Mucosa of rectum (tissue), 2 donors: Measurements from ENCODE around the gene RAB27B.
"Not testable (repeated sequence)": the region's sequence is repeated elsewhere in the genome, so short reads cannot be mapped to it uniquely, and the experiment has no call there.

Source experiments
- H3K27ac ChIP-seq, 2 donors: one replicate each; pipeline ENCODE4 v1.7.0; 2013; ENCODE audit warnings: inconsistent platforms in 2 of 2, low read depth in 2 of 2, low read length in 2 of 2
- H3K27me3 ChIP-seq, 2 donors: one replicate each; pipeline ENCODE4 v1.7.0; 2013; ENCODE audit warnings: low read length in 2 of 2; ENCODE audit not compliant: control insufficient read depth in 2 of 2, insufficient read depth in 2 of 2
- H3K36me3 ChIP-seq, 2 donors: one replicate each; pipeline ENCODE4 v1.7.0; 2013; ENCODE audit warnings: low read length in 2 of 2; ENCODE audit not compliant: control insufficient read depth in 2 of 2, insufficient read depth in 2 of 2
- H3K4me1 ChIP-seq, 2 donors: one replicate each; pipeline ENCODE4 v1.7.0; 2013; ENCODE audit warnings: low read length in 2 of 2, mild to moderate bottlenecking in 1 of 2; ENCODE audit not compliant: control insufficient read depth in 2 of 2, insufficient read depth in 2 of 2
- H3K4me3 ChIP-seq, 2 donors: one replicate each; pipeline ENCODE4 v1.7.0; 2013; ENCODE audit warnings: low read length in 2 of 2
- H3K9ac ChIP-seq, 2 donors: one replicate each; pipeline ENCODE4 v1.7.0; 2013; ENCODE audit warnings: low read length in 2 of 2, low read depth in 1 of 2, mild to moderate bottlenecking in 1 of 2
- H3K9me3 ChIP-seq, 2 donors: one replicate each; pipeline ENCODE4 v1.7.0; 2013; ENCODE audit warnings: low read length in 2 of 2; ENCODE audit not compliant: control insufficient read depth in 2 of 2
- donor health status: healthy.
- donor health status: Normal muscosa, but diverticular disease.

The RAB27B gene

GRCh38 chr18:54830866-54831265 is 2.6 kb downstream of the RAB27B start:
- H3K27ac ChIP-seq = no peak overlapping the region
- H3K4me1 ChIP-seq = peaks cover 0 to 9% of the 10 kb centered on the region in 2 donors
- no peaks in the 10 kb centered on the region for H3K36me3 ChIP-seq
- H3K9ac ChIP-seq = no peak overlapping the region
- no peaks in the 10 kb centered on the region for H3K27me3 ChIP-seq
- H3K4me3 ChIP-seq = no peak overlapping the region
- no peaks in the 10 kb centered on the region for H3K9me3 ChIP-seq

DNA sequence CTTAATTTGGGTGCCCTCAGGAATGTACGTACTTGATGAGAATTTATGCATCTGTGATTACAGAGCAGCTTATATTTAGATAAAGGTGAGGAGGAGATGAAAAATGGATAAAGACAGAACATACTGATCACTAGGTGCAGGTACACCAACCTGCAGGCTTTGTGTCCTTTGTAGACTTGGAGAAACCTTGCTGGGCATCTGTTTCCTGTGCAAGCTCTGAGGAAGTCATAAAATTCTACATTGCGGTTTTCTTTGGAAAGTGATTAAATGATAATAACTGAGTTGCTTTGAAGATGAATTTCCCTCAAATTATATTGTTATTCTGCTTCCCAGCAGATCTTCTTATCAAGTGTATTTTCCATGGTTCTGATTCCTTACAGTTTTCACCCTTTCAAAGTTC is 7.7 kb downstream of the RAB27B start:
- H3K4me1 ChIP-seq = no peaks in the 10 kb centered on the region

GRCh38 chr18:54843314-54843713 is 15.0 kb downstream of the RAB27B start:
- Histone ChIP-seq H3K27me3 (no peaks in the 10 kb centered on the region), H3K36me3 (no peaks in the 10 kb centered on the region)

More for the DNA sequence above, 7.7 kb downstream of the RAB27B start:
- no peaks in the 10 kb centered on the region for H3K27me3 ChIP-seq
- H3K9me3 ChIP-seq = no peaks in the 10 kb centered on the region
- H3K27ac ChIP-seq = no peak overlapping the region
- H3K4me3 ChIP-seq = no peak overlapping the region
- H3K36me3 ChIP-seq = no peaks in the 10 kb centered on the region
- H3K9ac ChIP-seq = no peak overlapping the region

GRCh38 chr18:54845787-54846186 is 17.5 kb downstream of the RAB27B start:
- Histone ChIP-seq H3K27ac (no peak overlapping the region), H3K9ac (no peak overlapping the region), H3K27me3 (no peaks in the 10 kb centered on the region), H3K36me3 (no peaks in the 10 kb centered on the region), H3K4me1 (no peaks in the 10 kb centered on the region), H3K4me3 (no peak overlapping the region), H3K9me3 (no peaks in the 10 kb centered on the region)

More at GRCh38 chr18:54843314-54843713, 15.0 kb downstream of the RAB27B start:
- Histone ChIP-seq H3K4me1 (no peaks in the 10 kb centered on the region), H3K9ac (no peak overlapping the region), H3K9me3 (no peaks in the 10 kb centered on the region), H3K27ac (no peak overlapping the region), H3K4me3 (no peak overlapping the region)

GRCh38 chr18:54848121-54848520 is 19.8 kb downstream of the RAB27B start:
- no peak overlapping the region for H3K9ac ChIP-seq

GRCh38 chr18:54849683-54850082 is 21.4 kb downstream of the RAB27B start:
- Histone ChIP-seq H3K4me1 (no peaks in the 10 kb centered on the region), H3K27ac (no peak overlapping the region), H3K27me3 (no peaks in the 10 kb centered on the region), H3K4me3 (no peak overlapping the region), H3K9me3 (no peaks in the 10 kb centered on the region), H3K36me3 (no peaks in the 10 kb centered on the region), H3K9ac (no peak overlapping the region)

More at GRCh38 chr18:54848121-54848520, 19.8 kb downstream of the RAB27B start:
- no peaks in the 10 kb centered on the region for H3K27me3 ChIP-seq
- no peaks in the 10 kb centered on the region for H3K4me1 ChIP-seq
- no peaks in the 10 kb centered on the region for H3K36me3 ChIP-seq
- H3K9me3 ChIP-seq = no peaks in the 10 kb centered on the region
- no peak overlapping the region for H3K27ac ChIP-seq
- no peak overlapping the region for H3K4me3 ChIP-seq

DNA sequence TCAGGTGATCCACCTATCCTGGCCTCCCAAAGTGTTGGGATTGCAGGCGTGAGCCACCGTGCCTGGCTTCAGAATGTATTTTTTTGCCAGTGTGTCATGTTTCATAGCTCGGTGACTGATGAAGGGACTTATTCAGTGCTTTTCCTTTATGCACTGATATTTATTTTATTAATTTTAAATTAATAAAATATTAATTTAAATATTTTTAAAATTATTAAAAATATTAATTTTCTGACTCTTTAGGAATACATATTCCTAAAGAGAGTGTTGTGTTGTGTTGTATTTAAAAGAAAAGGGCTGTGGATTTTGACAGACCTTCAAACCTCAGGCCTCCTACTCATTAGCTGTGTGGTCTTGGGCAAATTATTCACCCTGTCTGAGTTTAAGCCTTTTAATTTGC is 22.3 kb downstream of the RAB27B start:
- no peaks in the 10 kb centered on the region for H3K36me3 ChIP-seq
- no peak overlapping the region for H3K4me3 ChIP-seq
- no peak overlapping the region for H3K27ac ChIP-seq
- H3K27me3 ChIP-seq = no peaks in the 10 kb centered on the region
- H3K9ac ChIP-seq = no peak overlapping the region
- no peaks in the 10 kb centered on the region for H3K4me1 ChIP-seq
- no peaks in the 10 kb centered on the region for H3K9me3 ChIP-seq

DNA sequence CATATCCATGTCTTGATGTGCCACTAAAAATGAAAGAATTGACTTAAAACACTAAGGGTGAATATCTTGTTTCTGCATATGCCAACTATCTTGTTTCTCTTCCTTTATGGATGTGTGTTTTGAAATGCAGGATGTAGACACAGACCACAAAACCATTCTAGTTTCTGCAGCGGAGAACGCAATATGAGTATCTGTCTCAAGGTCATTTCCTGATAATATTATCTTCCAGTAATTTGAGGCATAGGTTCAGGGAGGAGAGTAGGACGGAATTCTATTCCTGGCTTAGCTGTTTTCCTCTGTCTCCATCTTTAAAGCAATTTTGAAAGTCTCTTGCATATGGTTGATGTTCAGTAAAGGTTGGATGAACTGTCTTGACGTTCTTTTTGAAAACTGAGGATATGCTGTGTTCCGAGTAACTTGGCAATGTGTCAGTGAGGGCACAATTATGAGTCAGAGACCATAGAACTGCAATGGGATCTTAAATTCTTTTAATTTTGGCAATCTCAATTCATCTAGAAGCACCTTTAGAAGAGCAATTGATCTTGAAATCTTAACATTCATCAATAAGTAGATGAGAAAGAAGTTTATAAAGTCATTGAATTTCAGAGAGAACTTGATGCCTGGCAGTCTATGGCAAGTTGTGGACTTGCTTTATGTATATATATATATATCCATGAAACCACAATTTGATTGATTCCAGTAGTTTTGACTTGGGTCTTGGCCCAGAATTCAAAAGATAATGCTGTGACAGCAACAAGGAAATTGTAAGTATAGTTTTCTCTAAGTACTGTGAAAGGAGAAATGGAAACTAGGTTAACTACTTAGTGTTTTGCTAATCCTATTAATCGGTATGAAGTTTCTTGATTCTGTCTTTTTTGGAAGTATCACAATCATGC is 24.8 kb downstream of the RAB27B start:
- H3K36me3 ChIP-seq = no peaks in the 10 kb centered on the region

GRCh38 chr18:54855050-54855449 is 26.8 kb downstream of the RAB27B start:
- not testable (repeated sequence) for H3K27me3 ChIP-seq, H3K27ac ChIP-seq, H3K9ac ChIP-seq, H3K4me1 ChIP-seq, H3K36me3 ChIP-seq, H3K9me3 ChIP-seq, H3K4me3 ChIP-seq

More for the DNA sequence above, 24.8 kb downstream of the RAB27B start:
- Histone ChIP-seq H3K9ac (no peak overlapping the region), H3K27me3 (no peaks in the 10 kb centered on the region), H3K9me3 (no peaks in the 10 kb centered on the region), H3K4me3 (no peak overlapping the region), H3K4me1 (no peaks in the 10 kb centered on the region), H3K27ac (no peak overlapping the region)

GRCh38 chr18:54856105-54856646 is 27.9 kb downstream of the RAB27B start:
- no peak overlapping the region for H3K27ac ChIP-seq
- H3K9me3 ChIP-seq = no peaks in the 10 kb centered on the region

More at GRCh38 chr18:54856105-54856646, 27.9 kb downstream of the RAB27B start:
- no peak overlapping the region for H3K4me3 ChIP-seq
- no peaks in the 10 kb centered on the region for H3K36me3 ChIP-seq
- no peaks in the 10 kb centered on the region for H3K27me3 ChIP-seq
- H3K4me1 ChIP-seq = no peaks in the 10 kb centered on the region
- no peak overlapping the region for H3K9ac ChIP-seq
